GM13976 (cell line): ENCODE measurements around the gene VAMP8.
"Not testable (repeated sequence)": the region's sequence is repeated elsewhere in the genome, so short reads cannot be mapped to it uniquely, and the experiment has no call there.

ENCODE experiments used
- DNase-seq: peaks from one replicate; pipeline ENCODE4 v3.0.0; 2012; ENCODE audit warnings: low spot score
- CTCF ChIP-seq: IDR thresholded peaks from 2 replicates; pipeline ENCODE4 v1.5.1; 2012; ENCODE audit warnings: borderline replicate concordance, mild to moderate bottlenecking; ENCODE audit not compliant: insufficient read depth; ENCODE audit errors: extremely low read depth, missing control alignments, control extremely low read depth
- in situ Hi-C: fragments of 300-500 bp; cut with MboI; formaldehyde crosslinking; loops from one replicate; pipeline ENCODE4 v1.12.0; 2022; ENCODE audit warnings: low sequenced_read_pairs, mixed read lengths, inconsistent platforms; ENCODE audit not compliant: unreplicated experiment

Gene VAMP8

GRCh38 chr2:85551698-85552678 lies 25.4 kb upstream of the VAMP8 start:
- in situ Hi-C loops: no loop called here
- DNase-seq: peak; percentile 72

GRCh38 chr2:85553184-85553583 lies 24.2 kb upstream of the VAMP8 start:
- in situ Hi-C loops: no loop called here
- no peak for DNase-seq
- TF ChIP-seq CTCF: no peak

More at GRCh38 chr2:85551698-85552678, 25.4 kb upstream of the VAMP8 start:
- peak; percentile 89 for TF ChIP-seq CTCF

GRCh38 chr2:85554980-85555612 lies 22.3 kb upstream of the VAMP8 start:
- in situ Hi-C loops: loop anchor here (5.0 kb wide), 1 partner anchor 133 kb away; no protein-coding TSS in a partner anchor
- TF ChIP-seq CTCF: no peak
- no peak for DNase-seq

- TF ChIP-seq CTCF: no peak
- no peak for DNase-seq
- in situ Hi-C loops: loop anchor here (5.0 kb wide), 1 partner anchor 135 kb away; no protein-coding TSS in a partner anchor
Observed at GRCh38 chr2:85557130-85557529, 20.3 kb upstream of the VAMP8 start.

GRCh38 chr2:85558160-85558559 lies 19.2 kb upstream of the VAMP8 start:
- in situ Hi-C loops: loop anchor here (5.0 kb wide), 1 partner anchor 136 kb away; no protein-coding TSS in a partner anchor

DNA sequence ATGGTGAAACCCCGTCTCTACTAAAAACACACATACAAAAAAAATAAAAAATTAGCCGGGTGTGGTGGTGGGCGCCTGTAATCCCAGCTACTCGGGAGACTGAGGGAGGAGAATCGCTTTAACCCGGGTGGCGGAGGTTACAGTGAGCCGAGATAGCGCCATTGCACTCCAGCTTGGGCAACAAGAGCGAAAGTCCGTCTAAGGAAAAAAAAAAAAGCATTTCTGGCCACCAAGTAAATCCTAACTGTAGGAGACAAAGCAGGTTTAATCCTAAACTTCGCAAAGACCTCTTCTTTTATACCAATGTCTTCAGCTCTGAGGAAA lies 17.0 kb upstream of the VAMP8 start:
- in situ Hi-C loops, DNase-seq: not testable (repeated sequence)

More at GRCh38 chr2:85558160-85558559, 19.2 kb upstream of the VAMP8 start:
- DNase-seq: no peak
- TF ChIP-seq CTCF: no peak

DNA sequence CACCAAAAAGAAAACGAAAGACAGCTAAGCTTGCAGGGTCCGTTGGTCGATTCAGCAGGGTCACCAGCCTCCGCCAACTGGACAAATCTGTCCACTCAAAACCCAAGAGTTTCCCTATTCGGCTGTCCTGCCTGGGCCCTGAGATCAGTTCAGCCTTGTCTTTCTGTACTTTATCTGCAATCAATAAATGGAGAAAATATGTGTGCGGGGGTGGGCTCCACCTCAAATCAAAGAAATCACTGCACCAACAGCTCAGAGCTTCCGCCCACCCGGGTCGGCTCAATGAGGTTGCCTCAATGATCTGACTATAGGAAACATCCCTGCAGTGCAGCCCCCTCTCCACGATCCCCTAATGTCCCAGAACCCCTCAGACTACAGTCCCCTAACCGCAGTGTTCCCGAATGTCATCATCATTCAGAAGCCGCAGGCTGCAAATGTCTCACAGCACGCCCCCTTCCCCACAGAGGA lies 16.5 kb upstream of the VAMP8 start:
- DNase-seq: peak; percentile 24
- in situ Hi-C loops: no loop called here

More for the DNA sequence above, 16.5 kb upstream of the VAMP8 start:
- TF ChIP-seq CTCF: no peak
